ENCODE measurements around the gene PSPN.

DNA sequence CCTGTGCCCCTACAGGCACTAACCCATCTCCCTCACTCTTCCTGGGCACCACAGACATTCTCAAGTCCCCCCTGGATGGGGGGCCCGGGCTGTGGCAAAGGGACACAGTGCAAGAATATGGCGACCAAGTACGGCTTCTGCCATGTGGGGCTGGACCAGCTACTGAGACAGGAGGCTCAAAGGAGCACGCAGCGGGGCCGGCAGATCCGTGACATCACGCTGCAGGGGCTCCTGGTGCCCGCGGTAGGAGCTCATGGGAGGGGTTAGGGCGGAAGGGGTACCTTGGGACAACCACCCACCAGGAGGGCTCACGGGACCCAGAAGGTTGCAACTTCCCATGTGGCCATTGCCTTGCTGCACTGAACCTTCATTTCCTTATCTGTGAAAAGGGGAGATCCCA lies 20.6 kb upstream of the PSPN start:
- no peak for TF ChIP-seq POLR2A (IDR thresholded peaks at IDR 0.05; ENCODE audit: borderline replicate concordance, extremely low read depth, insufficient read depth, insufficient read length)
- TF ChIP-seq, protein P1, sequence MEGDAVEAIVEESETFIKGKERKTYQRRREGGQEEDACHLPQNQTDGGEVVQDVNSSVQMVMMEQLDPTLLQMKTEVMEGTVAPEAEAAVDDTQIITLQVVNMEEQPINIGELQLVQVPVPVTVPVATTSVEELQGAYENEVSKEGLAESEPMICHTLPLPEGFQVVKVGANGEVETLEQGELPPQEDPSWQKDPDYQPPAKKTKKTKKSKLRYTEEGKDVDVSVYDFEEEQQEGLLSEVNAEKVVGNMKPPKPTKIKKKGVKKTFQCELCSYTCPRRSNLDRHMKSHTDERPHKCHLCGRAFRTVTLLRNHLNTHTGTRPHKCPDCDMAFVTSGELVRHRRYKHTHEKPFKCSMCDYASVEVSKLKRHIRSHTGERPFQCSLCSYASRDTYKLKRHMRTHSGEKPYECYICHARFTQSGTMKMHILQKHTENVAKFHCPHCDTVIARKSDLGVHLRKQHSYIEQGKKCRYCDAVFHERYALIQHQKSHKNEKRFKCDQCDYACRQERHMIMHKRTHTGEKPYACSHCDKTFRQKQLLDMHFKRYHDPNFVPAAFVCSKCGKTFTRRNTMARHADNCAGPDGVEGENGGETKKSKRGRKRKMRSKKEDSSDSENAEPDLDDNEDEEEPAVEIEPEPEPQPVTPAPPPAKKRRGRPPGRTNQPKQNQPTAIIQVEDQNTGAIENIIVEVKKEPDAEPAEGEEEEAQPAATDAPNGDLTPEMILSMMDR (IDR thresholded peaks at IDR 0.05 in 2 of 3, conservative IDR thresholded peaks at IDR 0.05 in 1 of 3; ENCODE audit: borderline replicate concordance in 1 of 3, insufficient read depth in 1 of 3, low read depth in 2 of 3, low read length in 2 of 3), result no peak
- no peak for TF ChIP-seq POLR2AphosphoS5 (IDR thresholded peaks at IDR 0.05; ENCODE audit: low read depth, low read length)
- TF ChIP-seq SIN3A (IDR thresholded peaks at IDR 0.05; ENCODE audit: low read depth), result no peak
- TF ChIP-seq, protein P2, sequence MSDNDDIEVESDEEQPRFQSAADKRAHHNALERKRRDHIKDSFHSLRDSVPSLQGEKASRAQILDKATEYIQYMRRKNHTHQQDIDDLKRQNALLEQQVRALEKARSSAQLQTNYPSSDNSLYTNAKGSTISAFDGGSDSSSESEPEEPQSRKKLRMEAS (IDR thresholded peaks at IDR 0.05), result no peak
- TF ChIP-seq RAD21 (IDR thresholded peaks at IDR 0.05; ENCODE audit: low read depth), result no peak
- TF ChIP-seq, protein P3, sequence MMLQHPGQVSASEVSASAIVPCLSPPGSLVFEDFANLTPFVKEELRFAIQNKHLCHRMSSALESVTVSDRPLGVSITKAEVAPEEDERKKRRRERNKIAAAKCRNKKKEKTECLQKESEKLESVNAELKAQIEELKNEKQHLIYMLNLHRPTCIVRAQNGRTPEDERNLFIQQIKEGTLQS (IDR thresholded peaks at IDR 0.05), result no peak
- no peak for TF ChIP-seq EGR1 (IDR thresholded peaks at IDR 0.05; ENCODE audit: low read depth)
- no peak for TF ChIP-seq EZH2phosphoT487 (IDR thresholded peaks at IDR 0.05; ENCODE audit: borderline replicate concordance)
